ENCODE data around the gene BTBD9. TPM values are rescaled to one million over a fixed set of nuclear protein-coding genes. Genes with fewer than 3 reads are reported as not detected.

The BTBD9 gene
- total RNA-seq, 1 experiment from 2014 or later, result 8.9 TPM

GRCh38 chr6:38150021-38150420 lies 489.7 kb downstream of the BTBD9 start:
- no peak overlapping the region for H3K4me3 Mint-ChIP-seq
- Histone ChIP-seq H3K27me3 (ENCODE audit: insufficient read depth, low read length) (no peaks in the 10 kb centered on the region), H3K9me3 (ENCODE audit: control insufficient read depth, low read depth, low read length) (no peaks in the 10 kb centered on the region), H3K18ac (ENCODE audit: insufficient read length, low read depth, low read length) (no peak overlapping the region), H2BK20ac (ENCODE audit: low read depth, low read length, poor library complexity, severe bottlenecking) (no peak overlapping the region), H3K9ac (ENCODE audit: extremely low read depth, insufficient read length, low read length) (no peak overlapping the region), H3K79me2 (ENCODE audit: insufficient read depth, low read length) (no peaks in the 10 kb centered on the region), H3K56ac (ENCODE audit: insufficient read length, low read depth, low read length) (no peak overlapping the region), H4K5ac (ENCODE audit: insufficient read length, low read depth, low read length) (no peak overlapping the region), H3K23ac (ENCODE audit: insufficient read length, low read depth, low read length) (no peak overlapping the region), H4K20me1 (ENCODE audit: control insufficient read depth, insufficient read depth, insufficient read length) (no peaks in the 10 kb centered on the region), H3K27ac (ENCODE audit: insufficient read length, low read depth, low read length) (no peak overlapping the region), H3K79me1 (ENCODE audit: insufficient read depth, low read depth, low read length, poor library complexity, severe bottlenecking) (no peaks in the 10 kb centered on the region), H4K91ac (ENCODE audit: insufficient read length, low read depth, low read length) (no peak overlapping the region), H2AK5ac (ENCODE audit: insufficient read length, low read length) (no peak overlapping the region), H2AFZ (ENCODE audit: low read length) (no peak overlapping the region), H3K4me2 (ENCODE audit: insufficient read depth, insufficient read length, low read length) (no peak overlapping the region), H3K23me2 (ENCODE audit: insufficient read length, low read depth, low read length, poor library complexity, severe bottlenecking) (no peaks in the 10 kb centered on the region), H3K4ac (ENCODE audit: low read depth, low read length) (no peak overlapping the region), H2BK12ac (ENCODE audit: insufficient read length, low read depth, low read length) (no peak overlapping the region), H2BK15ac (ENCODE audit: low read depth, low read length) (no peak overlapping the region), H2BK5ac (ENCODE audit: insufficient read length, low read length) (no peak overlapping the region), H3T11ph (ENCODE audit: low read length) (no peak overlapping the region), H3K4me1 (ENCODE audit: insufficient read depth, low read length) (no peaks in the 10 kb centered on the region), H2BK120ac (ENCODE audit: low read depth, low read length, poor library complexity, severe bottlenecking) (no peak overlapping the region), H3K14ac (ENCODE audit: insufficient read depth, low read length) (no peak overlapping the region), H4K8ac (replicated peaks; ENCODE audit: insufficient read length, low read depth, low read length) (no peak overlapping the region)
- DNase-seq, result no peak
- peaks cover 0 to 7% (median 0%) of the 10 kb centered on the region in 3 experiments; a peak in 2 of 7 replicates for H3K36me3 Mint-ChIP-seq (ENCODE audit: insufficient read depth in 1 of 3, low read depth in 3 of 3)
- TF ChIP-seq, protein P1, sequence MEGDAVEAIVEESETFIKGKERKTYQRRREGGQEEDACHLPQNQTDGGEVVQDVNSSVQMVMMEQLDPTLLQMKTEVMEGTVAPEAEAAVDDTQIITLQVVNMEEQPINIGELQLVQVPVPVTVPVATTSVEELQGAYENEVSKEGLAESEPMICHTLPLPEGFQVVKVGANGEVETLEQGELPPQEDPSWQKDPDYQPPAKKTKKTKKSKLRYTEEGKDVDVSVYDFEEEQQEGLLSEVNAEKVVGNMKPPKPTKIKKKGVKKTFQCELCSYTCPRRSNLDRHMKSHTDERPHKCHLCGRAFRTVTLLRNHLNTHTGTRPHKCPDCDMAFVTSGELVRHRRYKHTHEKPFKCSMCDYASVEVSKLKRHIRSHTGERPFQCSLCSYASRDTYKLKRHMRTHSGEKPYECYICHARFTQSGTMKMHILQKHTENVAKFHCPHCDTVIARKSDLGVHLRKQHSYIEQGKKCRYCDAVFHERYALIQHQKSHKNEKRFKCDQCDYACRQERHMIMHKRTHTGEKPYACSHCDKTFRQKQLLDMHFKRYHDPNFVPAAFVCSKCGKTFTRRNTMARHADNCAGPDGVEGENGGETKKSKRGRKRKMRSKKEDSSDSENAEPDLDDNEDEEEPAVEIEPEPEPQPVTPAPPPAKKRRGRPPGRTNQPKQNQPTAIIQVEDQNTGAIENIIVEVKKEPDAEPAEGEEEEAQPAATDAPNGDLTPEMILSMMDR (conservative IDR thresholded peaks at IDR 0.05), result no peak
- no peak overlapping the region for H3K27ac Mint-ChIP-seq
- H3K9me3 Mint-ChIP-seq, result no peaks in the 10 kb centered on the region
- peaks cover 28 to 47% of the 10 kb centered on the region in 2 experiments for H3K4me1 Mint-ChIP-seq
- WGBS (ENCODE audit: extremely low coverage, insufficient read length, low lambda C conversion rate), result no CpG with 5 or more reads among the region's 3 CpGs
- H3K27me3 Mint-ChIP-seq (ENCODE audit: low read depth), result no peaks in the 10 kb centered on the region

Measured in H9 (cell line).